H1 (cell line): ENCODE measurements around the gene NPAS4. TPM values are rescaled to one million over a fixed set of nuclear protein-coding genes. Genes with fewer than 3 reads are reported as not detected.

Experiments used
- CBX8 ChIP-seq: fragments of 300-800, 300-1000 bp; sonication (generic); IDR thresholded peaks from 2 replicates; pipeline ENCODE4 v1.7.1; 2016; ENCODE audit warnings: low read depth, low read length, borderline replicate concordance
- CTCF ChIP-seq, 3 experiments: IDR thresholded peaks; 1 replicate in 2 of 3; 2 replicates in 1 of 3; pipeline versions ENCODE4 v1.5.1 to v1.6.1; 2011; ENCODE audit warnings: low read length in 3 of 3, mild to moderate bottlenecking in 3 of 3, inconsistent platforms in 2 of 3, low read depth in 1 of 3, moderate library complexity in 1 of 3; ENCODE audit not compliant: insufficient read depth in 1 of 3; ENCODE audit errors: control extremely low read depth in 1 of 3
- EZH2 ChIP-seq: fragments of 200-600 bp; sonication (generic); IDR thresholded peaks from 2 replicates; pipeline ENCODE4 v1.7.1; 2012; ENCODE audit warnings: low read depth, mild to moderate bottlenecking, moderate library complexity, low read length, inconsistent platforms; ENCODE audit not compliant: severe bottlenecking
- GTF2F1 ChIP-seq: IDR thresholded peaks from 2 replicates; pipeline ENCODE4 v1.6.1; 2012; ENCODE audit warnings: low read depth, low read length, improper control_type of control experiment, borderline replicate concordance
- JUND ChIP-seq: IDR thresholded peaks from 2 replicates; pipeline ENCODE4 v1.6.1; 2011; ENCODE audit warnings: mild to moderate bottlenecking, improper control_type of control experiment, low read length
- POLR2A ChIP-seq, 2 experiments: IDR thresholded peaks; 1 replicate in 1 of 2; 2 replicates in 1 of 2; pipeline ENCODE4 v1.6.1; 2011; ENCODE audit warnings: low read depth in 2 of 2, low read length in 2 of 2, mild to moderate bottlenecking in 2 of 2; ENCODE audit errors: control extremely low read depth in 1 of 2
- TCF12 ChIP-seq: IDR thresholded peaks from 2 replicates; pipeline ENCODE4 v1.6.1; 2011; ENCODE audit warnings: low read depth, mild to moderate bottlenecking, low read length
- polyA plus RNA-seq, 7 experiments: library from polyadenylated mRNA; depleted of rRNA in 3 of 7; stranded (reverse) in 5 of 7; unstranded in 2 of 7; fragments of >200 nt in 5 of 7; fragments of 200-250 nt in 2 of 7; gene quantifications; 1 replicate in 5 of 7; 2 replicates in 1 of 7; 4 replicates in 1 of 7; pipeline versions ENCODE4 v1.2.1 to v1.2.3, GENCODE V29; 2011 to 2013; ENCODE audit warnings: missing spikeins in 2 of 7, mixed read lengths in 2 of 7
- total RNA-seq: library from RNA; stranded (reverse); fragmentation: NEBNext Ultra II Directional; extraction: Animal tissue kit (Norgen Biotek cat#: 25700); gene quantifications from 2 replicates; pipeline ENCODE4 v1.2.1, GENCODE V29; 2021

The NPAS4 gene
- total and polyA plus RNA-seq, 2 of the 8 experiments (the other 6 are each of a cell fraction or from before 2014, with no cell fraction given) = 0.73 to 0.99 TPM

GRCh38 chr11:66393954-66394353, 26.9 kb upstream of the NPAS4 start (continued):
- TF ChIP-seq GTF2F1 (no peak), TCF12 (no peak), EZH2 (no peak), CBX8 (no peak), CTCF (IDR thresholded peaks at IDR 0.05; ENCODE audit: control extremely low read depth in 1 of 3, insufficient read depth in 1 of 3, low read depth in 1 of 3, low read length in 3 of 3) (no peak), POLR2A (IDR thresholded peaks at IDR 0.05; ENCODE audit: control extremely low read depth in 1 of 2, low read depth in 2 of 2, low read length in 2 of 2) (no peak), JUND (no peak)
- TF ChIP-seq, all 59 proteins: peak for 0
